ENCODE measurements around the gene MSI2.

The MSI2 gene

GRCh38 chr17:57269598-57270255 lies 13.4 kb downstream of the MSI2 start:
- DNase-seq (ENCODE audit: low read depth in 2 of 2), result no peak

GRCh38 chr17:57270801-57271245 lies 14.5 kb downstream of the MSI2 start:
- no peak for DNase-seq (ENCODE audit: low read depth in 2 of 2)

GRCh38 chr17:57271821-57272220 lies 15.5 kb downstream of the MSI2 start:
- DNase-seq (ENCODE audit: low read depth in 2 of 2), result no peak

GRCh38 chr17:57273490-57273889 lies 17.2 kb downstream of the MSI2 start:
- DNase-seq (ENCODE audit: low read depth in 2 of 2), result no peak

GRCh38 chr17:57274162-57274561 lies 17.8 kb downstream of the MSI2 start:
- DNase-seq (ENCODE audit: low read depth in 2 of 2), result no peak

- no peak for DNase-seq (ENCODE audit: low read depth in 2 of 2)
These were observed 18.9 kb downstream of the MSI2 start for GRCh38 chr17:57275071-57275764.

- no peak for DNase-seq (ENCODE audit: low read depth in 2 of 2)
These were observed 20.3 kb downstream of the MSI2 start for GRCh38 chr17:57276621-57277020.

- no peak for DNase-seq (ENCODE audit: low read depth in 2 of 2)
These were observed 21.7 kb downstream of the MSI2 start for GRCh38 chr17:57277923-57278604.

- DNase-seq (ENCODE audit: low read depth in 2 of 2), result no peak
These were observed 22.5 kb downstream of the MSI2 start for GRCh38 chr17:57278740-57279387.

GRCh38 chr17:57279432-57279831 lies 23.1 kb downstream of the MSI2 start:
- no peak for DNase-seq (ENCODE audit: low read depth in 2 of 2)

GRCh38 chr17:57281887-57282286 lies 25.6 kb downstream of the MSI2 start:
- no peak for DNase-seq (ENCODE audit: low read depth in 2 of 2)

- no peak for DNase-seq (ENCODE audit: low read depth in 2 of 2)
These were observed 26.0 kb downstream of the MSI2 start for GRCh38 chr17:57282296-57282695.

GRCh38 chr17:57283203-57283971 lies 27.1 kb downstream of the MSI2 start:
- no peak for DNase-seq (ENCODE audit: low read depth in 2 of 2)

GRCh38 chr17:57284583-57284982 lies 28.3 kb downstream of the MSI2 start:
- no peak for DNase-seq (ENCODE audit: low read depth in 2 of 2)

GRCh38 chr17:57284984-57285646 lies 28.8 kb downstream of the MSI2 start:
- peak; percentile 21 to 23 for DNase-seq (ENCODE audit: low read depth in 2 of 2)

GRCh38 chr17:57285701-57286100 lies 29.4 kb downstream of the MSI2 start:
- no peak for DNase-seq (ENCODE audit: low read depth in 2 of 2)

- no peak for DNase-seq (ENCODE audit: low read depth in 2 of 2)
These were observed 30.2 kb downstream of the MSI2 start for GRCh38 chr17:57286399-57287105.

GRCh38 chr17:57288040-57288772 lies 31.9 kb downstream of the MSI2 start:
- DNase-seq (ENCODE audit: low read depth in 2 of 2), result no peak

GRCh38 chr17:57288773-57289121 lies 32.4 kb downstream of the MSI2 start:
- DNase-seq (ENCODE audit: low read depth in 2 of 2), result no peak

GRCh38 chr17:57289130-57289529 lies 32.8 kb downstream of the MSI2 start:
- DNase-seq (ENCODE audit: low read depth in 2 of 2), result no peak

Data from stimulated activated CD8-positive, alpha-beta memory T cell treated with anti-CD3 and anti-CD28 coated beads, Interleukin-7, amount 100 ng/mL, for 4 hours (primary cell).